Type B pancreatic cell (in vitro differentiated cells): ENCODE data around the gene B9D1. TPM values are rescaled to one million over a fixed set of nuclear protein-coding genes. Genes with fewer than 3 reads are reported as not detected.

ENCODE experiments used
- DNase-seq: peaks from one replicate; pipeline ENCODE4 v3.0.0; 2021; ENCODE audit warnings: mixed read lengths; ENCODE audit not compliant: unreplicated experiment; ENCODE audit errors: extremely low spot score
- H3K27ac Mint-ChIP-seq: 2 replicates; pipeline ENCODE4 v1.8.0; 2021; ENCODE audit warnings: mild to moderate bottlenecking, mixed read lengths
- H3K27me3 Mint-ChIP-seq: 2 replicates; pipeline ENCODE4 v1.8.0; 2021; ENCODE audit warnings: mixed read lengths
- H3K36me3 Mint-ChIP-seq: 2 replicates; pipeline ENCODE4 v1.8.0; 2021; ENCODE audit warnings: mixed read lengths
- H3K4me1 Mint-ChIP-seq: one replicate; pipeline ENCODE4 v1.8.0; 2021; ENCODE audit warnings: mixed read lengths; ENCODE audit not compliant: unreplicated experiment
- H3K4me3 Mint-ChIP-seq: 2 replicates; pipeline ENCODE4 v1.8.0; 2021; ENCODE audit warnings: mild to moderate bottlenecking, mixed read lengths
- H3K9me3 Mint-ChIP-seq: 2 replicates; pipeline ENCODE4 v1.8.0; 2021; ENCODE audit warnings: mixed read lengths
- CTCF ChIP-seq: fragments of 200-600 bp; sonication (generic); conservative IDR thresholded peaks from 2 replicates; pipeline ENCODE4 v1.5.0; 2021; ENCODE audit warnings: antibody characterized with exemption, mild to moderate bottlenecking
- total RNA-seq: library from RNA; stranded (reverse); gene quantifications from 2 replicates; pipeline ENCODE4 v1.2.1, GENCODE V29; 2021; ENCODE audit warnings: low replicate concordance

Gene B9D1
- total RNA-seq, 1 donor from 2014 or later, result 23.2 TPM

DNA sequence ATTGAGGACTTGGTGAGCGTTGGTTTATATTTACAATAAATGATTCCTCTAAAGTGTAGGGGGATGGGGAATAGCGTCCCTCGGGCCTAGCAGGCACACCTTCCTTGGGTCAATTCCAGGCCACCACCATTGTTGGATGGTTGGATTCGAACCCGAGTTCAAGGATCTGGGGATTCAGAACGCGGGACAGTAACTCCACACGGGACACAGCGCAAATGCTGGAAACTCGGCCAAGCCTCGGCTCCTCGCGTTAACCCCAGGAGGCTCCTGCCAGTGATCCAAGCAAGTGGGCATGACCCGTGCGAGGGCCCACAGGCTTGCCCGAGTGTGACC lies 613 bp downstream of the B9D1 start:
- H3K27ac Mint-ChIP-seq, result peak overlapping the region; percentile 70
- peaks cover 6% of the 10 kb centered on the region for H3K36me3 Mint-ChIP-seq
- H3K27me3 Mint-ChIP-seq, result no peaks in the 10 kb centered on the region
- peaks cover 13% of the 10 kb centered on the region for H3K4me1 Mint-ChIP-seq
- TF ChIP-seq CTCF, result no peak
- H3K9me3 Mint-ChIP-seq, result no peaks in the 10 kb centered on the region
- no peak for DNase-seq
- H3K4me3 Mint-ChIP-seq, result peak overlapping the region; percentile 89

- Mint-ChIP-seq H3K27ac (peak overlapping the region; percentile 70), H3K4me3 (peak overlapping the region; percentile 89), H3K4me1 (peaks cover 13% of the 10 kb centered on the region), H3K9me3 (no peaks in the 10 kb centered on the region), H3K36me3 (peaks cover 6% of the 10 kb centered on the region), H3K27me3 (no peaks in the 10 kb centered on the region)
- TF ChIP-seq CTCF, result no peak
- no peak for DNase-seq
These were observed 1.2 kb downstream of the B9D1 start for GRCh38 chr17:19361326-19361725.

- DNase-seq, result no peak
- H3K4me1 Mint-ChIP-seq, result peaks cover 13% of the 10 kb centered on the region
- no peaks in the 10 kb centered on the region for H3K9me3 Mint-ChIP-seq
- no peak for TF ChIP-seq CTCF
- H3K27ac Mint-ChIP-seq, result no peak overlapping the region
- peaks cover 6% of the 10 kb centered on the region for H3K36me3 Mint-ChIP-seq
- H3K27me3 Mint-ChIP-seq, result no peaks in the 10 kb centered on the region
- H3K4me3 Mint-ChIP-seq, result no peak overlapping the region
These were observed 1.8 kb downstream of the B9D1 start for GRCh38 chr17:19360772-19361171.

DNA sequence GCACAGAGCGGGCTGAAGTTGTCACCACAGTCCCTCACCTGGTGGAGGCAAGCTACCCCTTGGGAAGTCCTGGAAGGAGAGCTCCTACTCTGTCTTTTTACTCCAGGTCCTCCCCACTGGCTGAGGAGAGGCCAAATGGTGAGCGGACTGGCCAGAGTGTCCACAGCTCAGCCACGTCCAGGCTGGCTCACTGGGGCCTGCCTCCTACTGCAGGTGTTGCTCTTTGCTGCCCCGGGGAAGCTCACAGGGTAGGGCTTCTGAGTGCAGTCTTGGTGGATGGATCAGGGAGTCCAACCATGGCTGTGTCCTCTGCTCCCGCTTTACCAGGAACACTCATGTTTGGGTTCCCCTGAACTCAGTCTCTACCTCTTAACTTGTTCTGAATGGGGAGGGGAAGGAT lies 2.7 kb downstream of the B9D1 start:
- TF ChIP-seq CTCF, result no peak
- H3K4me3 Mint-ChIP-seq, result no peak overlapping the region
- H3K4me1 Mint-ChIP-seq, result peaks cover 13% of the 10 kb centered on the region
- DNase-seq, result no peak
- no peaks in the 10 kb centered on the region for H3K9me3 Mint-ChIP-seq
- no peak overlapping the region for H3K27ac Mint-ChIP-seq
- H3K27me3 Mint-ChIP-seq, result no peaks in the 10 kb centered on the region
- peaks cover 6% of the 10 kb centered on the region for H3K36me3 Mint-ChIP-seq

GRCh38 chr17:19359151-19359550 lies 3.4 kb downstream of the B9D1 start:
- no peaks in the 10 kb centered on the region for H3K27me3 Mint-ChIP-seq
- H3K27ac Mint-ChIP-seq, result no peak overlapping the region
- no peak for DNase-seq
- H3K36me3 Mint-ChIP-seq, result peaks cover 6% of the 10 kb centered on the region
- H3K4me1 Mint-ChIP-seq, result peaks cover 13% of the 10 kb centered on the region
- H3K9me3 Mint-ChIP-seq, result no peaks in the 10 kb centered on the region
- TF ChIP-seq CTCF, result no peak
- no peak overlapping the region for H3K4me3 Mint-ChIP-seq

- no peak for DNase-seq
- Mint-ChIP-seq H3K4me1 (peaks cover 5% of the 10 kb centered on the region), H3K4me3 (no peak overlapping the region), H3K27ac (no peak overlapping the region), H3K27me3 (no peaks in the 10 kb centered on the region), H3K9me3 (no peaks in the 10 kb centered on the region), H3K36me3 (peaks cover 6% of the 10 kb centered on the region)
- TF ChIP-seq CTCF, result no peak
These were observed 4.8 kb downstream of the B9D1 start for GRCh38 chr17:19357761-19358160.
